Measurements from ENCODE around the gene RER1.

The RER1 gene

DNA sequence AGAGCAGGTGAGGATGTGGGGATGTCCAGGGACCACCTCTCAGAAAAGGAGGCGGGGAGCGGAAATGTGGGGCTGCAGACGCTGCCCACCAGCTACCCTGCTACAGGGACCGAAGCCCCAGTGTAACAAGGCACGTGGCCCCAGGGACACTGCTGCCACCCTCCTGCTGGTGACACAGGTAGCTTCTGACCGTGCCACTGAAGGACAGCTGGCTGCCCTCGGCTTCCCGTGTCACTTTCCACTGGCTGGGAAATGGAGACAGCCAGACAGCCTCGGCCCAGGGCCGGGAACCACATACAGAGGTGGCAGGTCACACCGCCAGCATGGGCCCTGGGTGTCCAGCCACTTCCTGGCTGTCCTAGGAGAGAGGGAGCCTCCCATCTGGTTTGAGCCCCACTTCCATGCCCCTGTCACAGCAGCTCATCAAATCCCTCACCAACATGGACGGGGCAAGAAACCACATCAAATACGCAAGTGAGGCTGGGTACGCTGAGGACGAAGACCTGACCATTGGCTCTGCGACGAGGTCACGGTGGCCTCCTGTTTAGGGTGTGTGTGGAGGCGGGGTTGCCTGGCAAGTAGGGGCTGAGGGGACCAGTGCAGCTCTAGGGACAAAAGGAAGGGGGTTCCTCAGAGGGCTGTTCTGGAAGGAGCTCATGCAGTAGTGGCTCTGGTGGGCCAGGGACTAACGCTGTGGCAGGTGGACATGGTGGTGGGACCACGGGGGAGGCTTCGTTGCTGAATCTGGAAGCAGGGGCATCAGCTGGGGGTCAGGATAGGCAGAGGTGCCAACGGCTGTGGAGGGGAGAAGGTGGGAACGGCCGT is 15.7 kb downstream of the RER1 start:
- no peak for DNase-seq (ENCODE audit: low read depth in 2 of 2)

DNA sequence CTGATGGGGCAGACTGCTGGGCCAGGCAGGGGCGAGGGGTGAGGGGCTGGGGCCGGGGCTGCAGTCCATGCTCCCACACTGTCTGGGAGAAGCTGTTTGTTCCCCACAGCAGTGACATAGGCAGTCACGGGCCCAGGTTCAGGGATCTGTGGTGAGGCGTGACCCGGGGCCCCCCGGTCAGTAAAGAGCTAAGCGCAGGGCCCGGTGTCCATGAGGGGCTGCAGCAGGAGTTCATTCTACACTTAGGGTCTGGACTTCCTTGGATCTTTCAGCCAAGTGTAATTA is 16.3 kb downstream of the RER1 start:
- DNase-seq (ENCODE audit: low read depth in 2 of 2) = no peak

- DNase-seq (ENCODE audit: low read depth in 2 of 2) = no peak
These were observed 16.8 kb downstream of the RER1 start for GRCh38 chr1:2408456-2408855.

DNA sequence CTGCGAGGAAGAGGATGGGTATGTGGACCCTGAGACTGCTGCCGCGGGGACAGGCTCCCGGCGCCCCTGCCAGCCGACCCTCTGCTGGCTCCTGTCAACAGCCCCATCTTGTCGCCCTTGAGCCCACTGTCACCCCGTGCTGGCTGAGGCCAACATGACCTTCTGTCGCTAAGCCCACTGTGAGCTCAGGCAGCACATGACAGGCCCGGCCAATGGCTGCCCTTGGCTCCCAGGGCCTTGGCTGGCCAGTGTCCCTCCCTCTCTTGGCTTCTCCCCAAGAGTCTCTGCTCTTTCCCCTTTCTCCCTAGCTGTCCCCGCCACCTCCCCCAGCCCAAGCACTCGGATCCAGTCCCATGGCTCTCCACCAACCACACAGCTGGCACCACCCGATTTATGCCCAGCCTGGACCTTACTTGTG is 17.2 kb downstream of the RER1 start:
- no peak for DNase-seq (ENCODE audit: low read depth in 2 of 2)

- no peak for DNase-seq (ENCODE audit: low read depth in 2 of 2)
These were observed 18.1 kb downstream of the RER1 start for GRCh38 chr1:2409745-2410144.

- DNase-seq (ENCODE audit: low read depth in 2 of 2) = no peak
These were observed 20.3 kb downstream of the RER1 start for GRCh38 chr1:2411801-2412394.

- DNase-seq (ENCODE audit: low read depth in 2 of 2) = peak; percentile 97 to 98
These were observed 20.7 kb downstream of the RER1 start, which contains the start of gene PEX10 for GRCh38 chr1:2412395-2412772. Gene PEX10, minus strand, starts transcription at chr1:2412564. Its CDS starts 62 bp downstream, at chr1:2412502.

DNA sequence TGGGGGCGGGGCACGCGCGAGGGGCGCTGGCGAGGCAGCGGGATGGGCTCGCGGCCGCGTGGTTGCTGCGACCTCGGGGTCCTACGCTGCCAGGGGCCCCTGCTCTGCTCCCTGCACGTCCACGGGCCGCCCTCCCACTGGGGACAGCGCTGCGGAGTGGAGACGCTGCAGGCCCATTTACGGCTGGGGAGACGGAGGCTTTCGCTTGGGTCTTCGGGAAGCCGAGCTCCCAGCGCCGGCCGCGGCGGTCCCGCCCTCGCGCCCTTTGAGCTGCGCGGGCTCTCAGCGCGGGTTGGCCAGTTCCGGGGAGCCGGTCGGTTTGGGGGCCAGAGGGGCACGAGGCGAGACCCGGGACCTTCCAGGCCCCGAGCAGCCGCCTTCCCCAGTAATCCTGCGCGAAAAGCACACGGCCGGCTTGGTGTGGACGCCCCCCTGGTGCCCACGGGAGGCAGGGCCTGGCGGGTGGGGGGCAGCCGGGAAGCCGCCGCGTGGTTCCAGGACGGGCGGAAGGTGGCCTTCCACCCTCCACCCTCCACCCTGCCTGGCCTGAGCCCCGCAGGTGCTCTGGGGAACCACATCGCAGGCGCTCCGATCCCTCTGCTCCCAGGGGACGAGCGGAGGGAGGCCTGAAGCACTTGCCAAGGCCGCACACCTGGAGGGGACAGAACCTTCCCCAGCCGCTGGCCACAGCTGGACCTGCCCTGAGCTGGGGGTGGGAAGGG is 21.3 kb downstream of the RER1 start:
- no peak for DNase-seq (ENCODE audit: low read depth in 2 of 2)

DNA sequence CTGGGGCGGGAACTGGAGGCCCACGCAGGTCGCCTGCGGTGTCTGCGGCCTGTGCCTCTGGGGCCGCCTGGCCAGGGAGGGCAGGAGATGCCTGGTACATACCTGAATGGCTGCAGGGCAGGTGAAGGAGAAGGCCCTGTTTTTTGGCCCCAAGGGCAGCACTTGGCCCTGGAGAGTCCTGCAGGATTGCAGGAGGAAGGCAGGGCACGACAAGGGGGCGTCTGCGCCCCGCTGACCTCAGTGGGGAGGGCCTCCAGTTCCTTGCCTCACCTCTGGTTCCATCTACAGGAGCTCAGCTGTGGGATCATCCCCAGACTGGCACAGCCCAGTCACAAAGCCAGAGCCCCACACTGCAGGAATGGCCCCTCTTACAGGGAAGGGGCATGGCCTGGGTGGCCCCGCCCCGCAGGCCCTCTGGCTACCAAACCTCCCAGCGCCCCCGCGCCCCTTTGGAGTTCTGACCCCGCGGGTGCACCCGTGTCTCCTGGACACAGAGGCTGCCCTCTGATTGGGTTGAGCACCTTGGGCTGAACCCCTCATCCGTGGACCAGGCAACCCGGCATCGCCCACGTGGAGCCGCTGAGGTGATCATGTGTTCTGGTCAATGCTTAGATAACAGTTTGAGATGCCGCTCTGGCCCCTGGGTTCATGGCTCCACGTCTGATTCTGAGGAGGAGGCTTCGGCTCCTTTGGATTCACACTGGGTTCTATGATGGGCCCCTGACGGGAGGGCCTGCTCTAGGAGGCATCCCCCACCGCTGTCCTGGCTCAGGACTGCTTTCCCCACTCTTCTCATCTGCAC is 22.1 kb downstream of the RER1 start:
- no peak for DNase-seq (ENCODE audit: low read depth in 2 of 2)

GRCh38 chr1:2414297-2414958 is 22.8 kb downstream of the RER1 start:
- peak; percentile 64 to 73 for DNase-seq (ENCODE audit: low read depth in 2 of 2)

DNA sequence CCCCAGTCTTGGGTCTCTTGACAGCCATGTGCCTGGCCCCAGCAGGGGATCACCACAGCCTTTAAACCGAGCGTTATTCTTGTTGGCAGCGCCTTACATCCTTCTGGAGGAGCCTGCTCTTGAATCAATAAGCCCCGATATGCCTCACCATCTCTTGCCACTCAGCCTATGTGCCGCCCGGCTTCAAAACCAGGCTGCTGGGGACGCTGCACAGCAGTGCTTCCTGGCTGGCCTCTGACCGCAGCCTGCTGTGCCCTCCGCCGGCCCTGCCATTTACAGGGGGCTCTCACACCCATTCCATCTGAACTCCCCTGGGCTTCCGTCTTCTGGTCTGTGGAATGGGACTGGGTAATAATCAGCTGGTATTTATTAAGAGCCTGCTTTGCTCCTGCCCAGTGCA is 23.7 kb downstream of the RER1 start:
- DNase-seq (ENCODE audit: low read depth in 2 of 2) = no peak

DNA sequence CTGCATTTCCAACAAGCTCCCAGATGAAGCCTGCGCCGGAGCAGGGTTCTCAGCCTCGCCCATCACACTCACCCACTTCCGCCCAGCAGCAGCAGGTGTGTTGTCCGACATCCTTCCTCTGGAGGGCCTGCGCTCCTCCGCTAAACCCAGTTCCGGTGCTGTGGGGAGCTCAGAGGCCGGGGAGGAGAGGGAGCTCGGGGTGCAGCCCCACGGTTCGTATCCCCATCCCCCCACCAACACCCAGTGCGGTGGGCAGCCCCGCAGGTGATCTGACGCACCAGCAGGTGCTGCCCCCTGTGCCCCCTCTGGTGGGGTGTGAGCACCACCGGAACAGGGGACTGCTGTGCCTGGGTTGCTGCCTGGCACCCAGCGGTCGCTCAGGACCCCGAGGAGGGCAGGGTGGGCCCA is 24.2 kb downstream of the RER1 start:
- DNase-seq (ENCODE audit: low read depth in 2 of 2) = no peak

DNA sequence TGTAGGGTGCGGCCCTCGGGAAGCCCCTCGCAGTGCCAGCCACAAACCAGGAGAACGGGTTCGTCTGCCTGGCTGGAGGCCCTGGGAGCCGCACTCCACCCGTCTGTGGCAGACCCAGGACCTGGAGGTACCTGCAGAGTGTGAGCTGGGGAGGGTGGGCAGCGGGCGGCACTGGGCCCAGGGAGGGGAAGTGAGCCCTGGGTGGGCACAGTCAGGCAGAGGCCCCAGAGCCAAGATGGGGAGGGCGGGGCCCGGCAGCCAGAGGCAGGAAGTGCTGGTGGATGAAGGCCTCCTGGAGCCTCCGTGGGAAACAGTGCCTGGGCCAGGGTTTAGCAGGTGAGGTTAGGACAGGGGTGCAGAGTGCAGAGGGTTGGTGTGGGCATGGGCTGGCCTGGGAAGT is 24.8 kb downstream of the RER1 start:
- DNase-seq (ENCODE audit: low read depth in 2 of 2) = no peak

GRCh38 chr1:2417083-2417832 is 25.6 kb downstream of the RER1 start:
- no peak for DNase-seq (ENCODE audit: low read depth in 2 of 2)

DNA sequence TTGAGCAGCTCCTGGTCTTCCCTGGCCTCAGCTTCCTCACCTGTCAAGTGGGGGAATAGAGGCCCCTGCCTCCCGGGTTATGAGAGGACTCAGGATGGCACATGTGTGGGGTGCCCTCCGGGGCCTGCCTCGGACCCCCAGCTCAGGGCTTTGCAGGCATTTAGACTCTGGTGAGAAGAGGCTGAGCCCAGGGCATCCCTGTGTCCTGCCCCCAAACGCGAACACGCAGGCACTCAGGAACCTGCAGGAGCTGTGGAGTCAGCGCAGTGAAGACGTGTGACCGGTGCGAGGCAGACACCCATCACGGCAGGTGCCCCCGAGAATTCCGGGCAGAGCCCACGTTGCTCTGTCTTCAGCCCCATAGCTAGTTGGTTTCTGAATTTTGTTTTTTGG is 26.2 kb downstream of the RER1 start:
- no peak for DNase-seq (ENCODE audit: low read depth in 2 of 2)

- no peak for DNase-seq (ENCODE audit: low read depth in 2 of 2)
These were observed 27.2 kb downstream of the RER1 start for GRCh38 chr1:2418791-2419320.

DNA sequence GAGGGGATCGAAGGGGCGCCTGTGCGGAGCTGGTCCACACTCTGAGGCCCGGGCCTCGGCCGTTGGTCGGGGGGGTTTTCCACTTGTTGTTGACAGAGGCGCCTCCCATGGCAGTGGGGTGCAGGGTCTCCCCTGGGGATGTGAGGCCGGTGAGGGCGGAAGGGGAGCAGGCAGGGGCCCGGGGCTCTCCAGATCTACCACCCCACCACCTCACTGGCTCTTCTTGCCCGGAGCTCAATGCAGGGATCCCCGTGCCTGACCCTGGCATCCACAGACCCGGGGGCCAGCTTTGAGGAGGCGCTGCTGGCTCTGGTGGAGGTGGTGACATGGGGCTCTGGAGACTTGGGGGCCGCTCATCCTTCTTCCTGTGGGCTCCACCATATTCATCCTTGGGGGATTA is 27.8 kb downstream of the RER1 start:
- no peak for DNase-seq (ENCODE audit: low read depth in 2 of 2)

- DNase-seq (ENCODE audit: low read depth in 2 of 2) = no peak
These were observed 30.9 kb downstream of the RER1 start for GRCh38 chr1:2422523-2422922.

GRCh38 chr1:2425892-2426291 is 34.3 kb downstream of the RER1 start:
- DNase-seq (ENCODE audit: low read depth in 2 of 2) = no peak

- DNase-seq (ENCODE audit: low read depth in 2 of 2) = no peak
These were observed 34.9 kb downstream of the RER1 start for GRCh38 chr1:2426540-2426939.

DNA sequence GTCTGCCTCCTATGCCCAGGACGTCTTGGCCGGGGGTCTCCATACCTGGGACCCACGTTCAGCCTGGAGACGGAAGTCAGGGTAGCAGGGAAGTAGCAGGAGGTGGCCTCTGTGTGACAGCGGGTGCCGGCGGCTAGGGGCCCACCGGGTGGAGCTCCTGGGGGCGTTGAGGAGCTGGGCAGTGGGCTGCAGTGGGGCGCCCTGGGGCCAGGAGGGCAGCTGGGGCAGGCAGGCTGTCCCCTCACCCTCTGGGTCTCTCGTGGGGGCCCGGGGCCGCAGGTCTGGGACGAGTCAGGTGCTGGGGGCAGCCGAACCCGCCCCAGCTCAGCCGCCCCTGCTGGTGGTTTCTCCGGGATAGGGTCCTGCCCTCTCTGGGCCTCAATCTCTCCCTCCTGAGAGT is 35.4 kb downstream of the RER1 start:
- DNase-seq (ENCODE audit: low read depth in 2 of 2) = no peak

Data from activated CD8-positive, alpha-beta memory T cell treated with anti-CD3 and anti-CD28 coated beads for 4 hours (primary cell).